ENCODE data around the gene PRKCH. TPM values are rescaled to one million over a fixed set of nuclear protein-coding genes. Genes with fewer than 3 reads are reported as not detected.

Gene PRKCH
- total RNA-seq (10 to 100 TPM; 25.4 to 26.8 TPM), polyA plus RNA-seq (ENCODE audit: insufficient read depth, low read depth, low replicate concordance) (15.0 TPM)
- long read RNA-seq, donor 1 = 0 reads
- long read RNA-seq, donor 2, partial matches to known transcripts = 0 of 1 reads
- long read RNA-seq, donor 2, other reads (novel, unspliced or antisense) = 0 of 1 reads

- WGBS, 2 donors = 0 to 1% methylated on average over 2 to 53 of the region's 66 CpGs
- H3K27ac ChIP-seq = peak within 1 kb of the TSS; percentile 13 to 75
- TF ChIP-seq, protein P1, sequence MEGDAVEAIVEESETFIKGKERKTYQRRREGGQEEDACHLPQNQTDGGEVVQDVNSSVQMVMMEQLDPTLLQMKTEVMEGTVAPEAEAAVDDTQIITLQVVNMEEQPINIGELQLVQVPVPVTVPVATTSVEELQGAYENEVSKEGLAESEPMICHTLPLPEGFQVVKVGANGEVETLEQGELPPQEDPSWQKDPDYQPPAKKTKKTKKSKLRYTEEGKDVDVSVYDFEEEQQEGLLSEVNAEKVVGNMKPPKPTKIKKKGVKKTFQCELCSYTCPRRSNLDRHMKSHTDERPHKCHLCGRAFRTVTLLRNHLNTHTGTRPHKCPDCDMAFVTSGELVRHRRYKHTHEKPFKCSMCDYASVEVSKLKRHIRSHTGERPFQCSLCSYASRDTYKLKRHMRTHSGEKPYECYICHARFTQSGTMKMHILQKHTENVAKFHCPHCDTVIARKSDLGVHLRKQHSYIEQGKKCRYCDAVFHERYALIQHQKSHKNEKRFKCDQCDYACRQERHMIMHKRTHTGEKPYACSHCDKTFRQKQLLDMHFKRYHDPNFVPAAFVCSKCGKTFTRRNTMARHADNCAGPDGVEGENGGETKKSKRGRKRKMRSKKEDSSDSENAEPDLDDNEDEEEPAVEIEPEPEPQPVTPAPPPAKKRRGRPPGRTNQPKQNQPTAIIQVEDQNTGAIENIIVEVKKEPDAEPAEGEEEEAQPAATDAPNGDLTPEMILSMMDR (IDR thresholded peaks at IDR 0.05) = no peak
- no peak for TF ChIP-seq POLR2A (IDR thresholded peaks at IDR 0.05)
Measured at GRCh38 chr14:61321385-61322010, at the start of gene PRKCH. Gene PRKCH (plus strand): TSS chr14:61321579. CDS start chr14:61322102, 523 bp downstream.

GRCh38 chr14:61277232-61277631 is 44.1 kb upstream of the PRKCH start:
- H3K9me3 ChIP-seq = no peaks in the 10 kb centered on the region
- peaks cover 5% of the 10 kb centered on the region for H3K4me1 ChIP-seq
- H3K27ac ChIP-seq = no peak overlapping the region
- intact Hi-C loops (cut with DNase I; ENCODE audit: low total_unique reads) = no loop called here
- WGBS, 2 donors = 49 to 51% methylated on average over 1 of the region's 1 CpG
- DNase-seq = no peak
- no peaks in the 10 kb centered on the region for H3K27me3 ChIP-seq
- TF ChIP-seq, protein P1 (IDR thresholded peaks at IDR 0.05) = no peak
- TF ChIP-seq POLR2A (IDR thresholded peaks at IDR 0.05) = no peak
- no peak overlapping the region for H3K4me3 ChIP-seq
- H3K36me3 ChIP-seq (ENCODE audit: low read depth, missing control alignments) = no peaks in the 10 kb centered on the region

More at GRCh38 chr14:61321385-61322010, at the start of gene PRKCH:
- intact Hi-C loops (cut with DNase I; ENCODE audit: low total_unique reads) = loop anchor here (10.0 kb wide), 1 partner anchor 113 kb away; no protein-coding TSS in a partner anchor
- no peaks in the 10 kb centered on the region for H3K36me3 ChIP-seq (ENCODE audit: low read depth, missing control alignments)
- no peaks in the 10 kb centered on the region for H3K27me3 ChIP-seq
- H3K4me1 ChIP-seq = peaks cover 4% of the 10 kb centered on the region
- peak; percentile 74 for DNase-seq
- H3K4me3 ChIP-seq = peak within 1 kb of the TSS; percentile 65
- H3K9me3 ChIP-seq = no peaks in the 10 kb centered on the region

DNA sequence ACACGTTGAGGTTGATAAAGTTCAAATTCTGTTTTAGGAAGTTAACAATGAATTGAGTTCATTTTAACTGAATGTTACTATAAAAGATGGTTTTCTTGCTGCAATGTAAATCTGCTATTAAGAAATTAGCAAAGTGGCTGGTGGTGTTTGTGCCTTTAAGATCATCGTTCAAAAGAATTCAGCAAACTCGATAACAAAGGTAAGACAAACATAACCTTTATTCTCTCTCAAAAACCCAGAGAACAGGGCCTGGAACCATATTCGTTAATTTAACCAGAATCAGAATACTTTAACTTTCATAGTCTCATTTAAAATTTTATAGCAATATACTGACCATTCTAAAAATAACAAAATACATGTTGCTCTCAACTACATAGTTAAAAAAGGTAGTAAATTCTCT is 43.6 kb upstream of the PRKCH start:
- Histone ChIP-seq H3K4me3 (no peak overlapping the region), H3K4me1 (peaks cover 5% of the 10 kb centered on the region), H3K36me3 (ENCODE audit: low read depth, missing control alignments) (no peaks in the 10 kb centered on the region), H3K27ac (no peak overlapping the region), H3K9me3 (no peaks in the 10 kb centered on the region), H3K27me3 (no peaks in the 10 kb centered on the region)
- intact Hi-C loops (cut with DNase I; ENCODE audit: low total_unique reads) = no loop called here
- WGBS, 2 donors = 57 to 67% methylated on average over 4 of the region's 4 CpGs
- TF ChIP-seq POLR2A (IDR thresholded peaks at IDR 0.05) = no peak
- TF ChIP-seq, protein P1 (IDR thresholded peaks at IDR 0.05) = no peak
- DNase-seq = no peak

DNA sequence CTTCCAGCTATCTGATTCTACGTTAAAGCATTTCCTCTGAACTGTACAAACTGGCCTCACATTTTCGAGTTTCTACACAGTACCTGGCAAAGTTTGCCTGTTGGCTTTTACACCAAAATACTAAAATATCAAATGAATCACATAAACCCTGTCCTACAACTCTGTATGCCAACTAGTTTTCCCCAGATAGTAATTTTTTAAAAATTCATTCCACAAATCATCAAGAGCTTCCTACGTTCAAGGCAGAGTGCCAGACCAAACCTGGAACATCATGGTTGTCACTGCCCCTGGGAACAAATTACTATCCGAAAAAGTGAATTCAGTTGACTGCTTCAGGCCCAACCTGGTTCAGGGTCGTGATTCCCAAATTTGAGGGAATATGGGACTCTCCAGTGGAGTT is 42.3 kb upstream of the PRKCH start:
- DNase-seq = no peak
- peak overlapping the region; percentile 91 to 93 for H3K27ac ChIP-seq
- intact Hi-C loops (cut with DNase I; ENCODE audit: low total_unique reads) = no loop called here

More for the DNA sequence above, 42.3 kb upstream of the PRKCH start:
- Histone ChIP-seq H3K4me3 (peak overlapping the region in 1 of 2 donors; percentile 75), H3K9me3 (no peaks in the 10 kb centered on the region), H3K36me3 (ENCODE audit: low read depth, missing control alignments) (no peaks in the 10 kb centered on the region), H3K4me1 (peaks cover 5% of the 10 kb centered on the region), H3K27me3 (no peaks in the 10 kb centered on the region)
- WGBS, 2 donors = 36 to 58% methylated on average over 5 of the region's 5 CpGs
- no peak for TF ChIP-seq POLR2A (IDR thresholded peaks at IDR 0.05)
- TF ChIP-seq, protein P1 (IDR thresholded peaks at IDR 0.05) = no peak
